Measurements from ENCODE around the gene GJB2. TPM values are rescaled to one million over a fixed set of nuclear protein-coding genes. Genes with fewer than 3 reads are reported as not detected.
A peak's percentile ranks its signal among the peaks of the same experiment; 100 is the strongest.

GJB2 gene
- total and polyA plus RNA-seq, 2 of the 4 experiments (the other 2 are of a cell fraction), result under 0.01 to 0.17 TPM

DNA sequence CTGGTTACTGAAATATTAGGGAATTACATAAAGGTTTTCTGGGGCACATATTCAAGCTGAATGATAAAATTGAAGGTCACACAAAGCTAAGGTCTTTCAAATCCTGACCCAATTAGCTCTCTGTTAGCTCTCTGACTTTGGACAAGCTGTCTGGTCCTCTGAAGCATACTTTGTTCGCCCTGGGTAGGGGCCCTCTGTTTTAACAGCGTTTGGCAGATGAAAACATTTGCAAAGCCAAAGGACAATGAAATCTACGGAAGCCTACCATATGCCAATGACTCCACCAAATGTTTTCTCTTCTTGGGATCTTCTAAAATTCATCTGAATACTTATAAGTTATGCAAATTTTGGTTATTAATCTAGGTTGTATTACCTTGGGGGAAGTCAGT lies 17.3 kb downstream of the GJB2 start:
- in situ Hi-C loops (cut with MboI; ENCODE audit: low sequenced_read_pairs), result loop anchor here (25.0 kb wide), 3 partner anchors 537 to 1312 kb away; partner anchors contain the start of gene IL17D
- Histone ChIP-seq H4K5ac (ENCODE audit: low read depth, low read length) (no peak overlapping the region; the same call in 1 of the 2 replicates), H3K9me3 (ENCODE audit: control insufficient read depth, insufficient read depth, low read length) (no peaks in the 10 kb centered on the region), H2BK15ac (ENCODE audit: low read depth, low read length) (peak overlapping the region; percentile 3; the same call in 1 of the 3 replicates), H3K23ac (ENCODE audit: low read depth, low read length) (peak overlapping the region; percentile 57; the same call in 1 of the 2 replicates), H3K56ac (ENCODE audit: extremely low read depth, insufficient read depth, low read length) (peak overlapping the region; percentile 33; the same call in 1 of the 2 replicates), H4K20me1 (ENCODE audit: insufficient read depth, low read length) (no peaks in the 10 kb centered on the region), H2BK20ac (ENCODE audit: low read depth, low read length) (peak overlapping the region; percentile 60), H2AK9ac (replicated peaks; ENCODE audit: low read depth, low read length, poor library complexity) (no peak overlapping the region), H3K27ac (ENCODE audit: insufficient read depth, low read length) (peak overlapping the region; percentile 83), H3K79me1 (ENCODE audit: low read depth in 1 of 2, low read length in 2 of 2) (no peaks in the 10 kb centered on the region), H2BK5ac (ENCODE audit: low read depth, low read length, poor library complexity, severe bottlenecking) (no peak overlapping the region), H3K4me2 (ENCODE audit: low read depth, low read length) (peak overlapping the region; percentile 4; the same call in 1 of the 2 replicates), H2BK120ac (ENCODE audit: low read depth, low read length) (peak overlapping the region; percentile 78), H3K4me1 (ENCODE audit: control insufficient read depth, insufficient read depth, low read length) (peaks cover 14% of the 10 kb centered on the region; the same call in 1 of the 2 replicates), H4K8ac (ENCODE audit: low read depth in 2 of 2, low read length in 2 of 2) (peak overlapping the region; percentile 2 to 42; a peak in 3 of 4 replicates), H3K4ac (ENCODE audit: low read depth, low read length) (peak overlapping the region; percentile 79), H4K91ac (ENCODE audit: insufficient read depth, low read depth, low read length) (peak overlapping the region; percentile 62), H3K18ac (ENCODE audit: low read depth, low read length) (peak overlapping the region; percentile 28), H3K36me3 (ENCODE audit: control insufficient read depth, insufficient read depth, low read length) (no peaks in the 10 kb centered on the region), H3K27me3 (ENCODE audit: control insufficient read depth, insufficient read depth, low read length) (peaks cover 6% of the 10 kb centered on the region), H3K4me3 (ENCODE audit: insufficient read depth, low read depth, low read length) (no peak overlapping the region), H3K9me1 (ENCODE audit: insufficient read depth, low read length) (peaks cover 8% of the 10 kb centered on the region), H2AK5ac (ENCODE audit: low read depth, low read length) (peak overlapping the region; percentile 18; the same call in 1 of the 2 replicates), H3K14ac (replicated peaks; ENCODE audit: low read depth, low read length) (peak overlapping the region; percentile 45), H2AFZ (replicated peaks; ENCODE audit: low read length, poor library complexity) (no peak overlapping the region), H3K9ac (ENCODE audit: low read depth, low read length) (no peak overlapping the region)
- intact Hi-C loops (cut with micrococcal nuclease), result no loop called here
- dilution Hi-C loops (cut with HindIII; ENCODE audit: low sequenced_read_pairs, unreplicated experiment), result loop anchor here (25.0 kb wide), 1 partner anchor 312 kb away; no protein-coding TSS in a partner anchor
- POLR2A ChIA-PET (ENCODE audit: unreplicated experiment), result no interaction called here
- BruUV-seq (replicated peaks), result no TSS peak
- TF ChIP-seq MAZ (IDR thresholded peaks at IDR 0.05; ENCODE audit: borderline replicate concordance, low read depth, low read length) (no peak), RAD21 (IDR thresholded peaks at IDR 0.05; ENCODE audit: low read length) (no peak)
- TF ChIP-seq, protein P1, sequence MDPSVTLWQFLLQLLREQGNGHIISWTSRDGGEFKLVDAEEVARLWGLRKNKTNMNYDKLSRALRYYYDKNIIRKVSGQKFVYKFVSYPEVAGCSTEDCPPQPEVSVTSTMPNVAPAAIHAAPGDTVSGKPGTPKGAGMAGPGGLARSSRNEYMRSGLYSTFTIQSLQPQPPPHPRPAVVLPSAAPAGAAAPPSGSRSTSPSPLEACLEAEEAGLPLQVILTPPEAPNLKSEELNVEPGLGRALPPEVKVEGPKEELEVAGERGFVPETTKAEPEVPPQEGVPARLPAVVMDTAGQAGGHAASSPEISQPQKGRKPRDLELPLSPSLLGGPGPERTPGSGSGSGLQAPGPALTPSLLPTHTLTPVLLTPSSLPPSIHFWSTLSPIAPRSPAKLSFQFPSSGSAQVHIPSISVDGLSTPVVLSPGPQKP (IDR thresholded peaks at IDR 0.05; ENCODE audit: borderline replicate concordance, low read depth, low read length), result no peak
- no peak for DNase-seq
- no CpG with 5 or more reads among the region's 3 CpGs for WGBS, 2 experiments (ENCODE audit: extremely low coverage in 2 of 2, insufficient read length in 1 of 2)
- no peak for ATAC-seq (ENCODE audit: low read depth)
- CTCF ChIA-PET, result no interaction called here
